H1 (cell line): ENCODE results near the gene ABHD4. TPM values are rescaled to one million over a fixed set of nuclear protein-coding genes. Genes with fewer than 3 reads are reported as not detected.

Experiments
- CTCF ChIA-PET: fragments of 300-600 bp; sonication (Branson Sonifier 250); formaldehyde crosslinking; loops from one replicate; lab custom pipeline; 2021; ENCODE audit not compliant: partially characterized antibody; lab: Charles Lee
- POLR2A ChIA-PET: fragments of 300-600 bp; sonication (Branson Sonifier 250); formaldehyde crosslinking; loops from one replicate; lab custom pipeline; 2021; ENCODE audit warnings: inconsistent platforms; ENCODE audit not compliant: partially characterized antibody; lab: Charles Lee
- DNase-seq, 2 experiments: peaks; one replicate each; pipeline versions ENCODE4 v3.0.0 to v3.0.0-alpha.2; 2010 to 2022; ENCODE audit warnings: low spot score in 2 of 2, low read depth in 1 of 2, mixed read lengths in 1 of 2
- FAIRE-seq: peaks from 2 replicates; lab custom pipeline; 2011; peaks lifted over from hg19 to GRCh38; lab: Jason Lieb, UNC
- H2AFZ ChIP-seq: 2 replicates; pipeline ENCODE4 v1.8.1; 2012; ENCODE audit warnings: low read length, inconsistent platforms
- H2AK5ac ChIP-seq: 2 replicates; pipeline ENCODE4 v1.6.1; 2013; ENCODE audit warnings: low read depth, low read length
- H2BK120ac ChIP-seq: replicated peaks from 2 replicates; pipeline ENCODE3; 2013; ENCODE audit warnings: low read depth, low read length, inconsistent platforms
- H2BK12ac ChIP-seq: 2 replicates; pipeline ENCODE4 v1.6.1; 2013; ENCODE audit warnings: low read depth, low read length
- H2BK15ac ChIP-seq: 2 replicates; pipeline ENCODE4 v1.6.1; 2013; ENCODE audit warnings: low read length
- H2BK20ac ChIP-seq: 2 replicates; pipeline ENCODE4 v1.6.1; 2013; ENCODE audit warnings: low read length
- H2BK5ac ChIP-seq: 2 replicates; pipeline ENCODE4 v1.6.1; 2013; ENCODE audit warnings: low read depth, low read length
- H3K14ac ChIP-seq: 2 replicates; pipeline ENCODE4 v1.6.1; 2013; ENCODE audit warnings: inconsistent platforms; ENCODE audit not compliant: insufficient read length
- H3K18ac ChIP-seq: 2 replicates; pipeline ENCODE4 v1.6.1; 2013; ENCODE audit warnings: low read length; ENCODE audit errors: extremely low read depth
- H3K23ac ChIP-seq: 2 replicates; pipeline ENCODE4 v1.6.1; 2013; ENCODE audit warnings: inconsistent platforms; ENCODE audit not compliant: insufficient read length
- H3K23me2 ChIP-seq: 2 replicates; pipeline ENCODE4 v1.6.1; 2013; ENCODE audit warnings: low read depth, low read length
- H3K27ac ChIP-seq: 2 replicates; pipeline ENCODE4 v1.6.1; 2011; ENCODE audit warnings: low read depth, low read length, inconsistent platforms
- H3K27me3 ChIP-seq, 4 experiments: replicated peaks in 1 of 4; 1 replicate in 1 of 4; 2 replicates in 3 of 4; pipeline versions ENCODE4 v1.6.1 to v1.8.1; 2011 to 2013; ENCODE audit warnings: low read length in 3 of 4, mild to moderate bottlenecking in 3 of 4, inconsistent platforms in 2 of 4, mixed read lengths in 2 of 4, moderate library complexity in 1 of 4; ENCODE audit not compliant: control insufficient read depth in 3 of 4, insufficient read depth in 3 of 4; ENCODE audit errors: extremely low read depth in 1 of 4
- H3K36me3 ChIP-seq, 4 experiments: 2 replicates each; pipeline versions ENCODE4 v1.6.1 to v1.8.1; 2011 to 2013; ENCODE audit warnings: mild to moderate bottlenecking in 4 of 4, low read length in 3 of 4, moderate library complexity in 2 of 4, control low read depth in 1 of 4, inconsistent platforms in 1 of 4; ENCODE audit not compliant: insufficient read depth in 4 of 4, control insufficient read depth in 2 of 4
- H3K4ac ChIP-seq: replicated peaks from 2 replicates; pipeline ENCODE3; 2013; ENCODE audit warnings: low read length, low read depth, mixed read lengths, inconsistent platforms; ENCODE audit not compliant: insufficient read length
- H3K4me1 ChIP-seq, 4 experiments: replicated peaks in 1 of 4; 1 replicate in 1 of 4; 2 replicates in 3 of 4; pipeline versions ENCODE4 v1.6.1 to v1.8.1; 2011 to 2013; ENCODE audit warnings: low read length in 3 of 4, inconsistent platforms in 2 of 4, mixed read lengths in 1 of 4; ENCODE audit not compliant: insufficient read depth in 4 of 4, control insufficient read depth in 3 of 4
- H3K4me2 ChIP-seq, 2 experiments: 2 replicates each; pipeline versions ENCODE4 v1.6.1 to v1.8.1; 2011 to 2013; ENCODE audit warnings: low read depth in 2 of 2, low read length in 2 of 2, control low read depth in 1 of 2, inconsistent platforms in 1 of 2, mild to moderate bottlenecking in 1 of 2; ENCODE audit not compliant: insufficient read depth in 1 of 2
- H3K4me3 ChIP-seq, 4 experiments: fragments of 200-600, 300-600 bp in 1 of 4; sonication (generic), shearing (Covaris generic), sonication (Bioruptor Twin) in 1 of 4; 2 replicates each; pipeline versions ENCODE4 v1.5.1 to v1.8.1; 2011 to 2016; ENCODE audit warnings: low read length in 4 of 4, low read depth in 3 of 4, control low read depth in 2 of 4, inconsistent platforms in 2 of 4, mild to moderate bottlenecking in 2 of 4, mixed read lengths in 1 of 4, moderate library complexity in 1 of 4; ENCODE audit not compliant: insufficient read depth in 2 of 4; ENCODE audit errors: extremely low read depth in 1 of 4
- H3K56ac ChIP-seq: replicated peaks from 2 replicates; pipeline ENCODE3; 2013; ENCODE audit warnings: low read depth, mild to moderate bottlenecking, mixed read lengths, low read length, inconsistent platforms; ENCODE audit not compliant: insufficient read length
- H3K79me1 ChIP-seq: 2 replicates; pipeline ENCODE4 v1.6.1; 2013; ENCODE audit warnings: low read depth, low read length, control low read depth
- H3K79me2 ChIP-seq, 2 experiments: 2 replicates each; pipeline versions ENCODE4 v1.6.1 to v1.8.1; 2012 to 2013; ENCODE audit warnings: low read length in 2 of 2, mild to moderate bottlenecking in 2 of 2, inconsistent platforms in 1 of 2; ENCODE audit not compliant: insufficient read depth in 2 of 2, control insufficient read depth in 1 of 2
- H3K9ac ChIP-seq, 4 experiments: replicated peaks in 1 of 4; 1 replicate in 1 of 4; 2 replicates in 3 of 4; pipeline versions ENCODE4 v1.6.1 to v1.8.1; 2011 to 2013; ENCODE audit warnings: low read depth in 3 of 4, low read length in 3 of 4, control low read depth in 2 of 4, mild to moderate bottlenecking in 2 of 4, moderate library complexity in 2 of 4, inconsistent platforms in 1 of 4; ENCODE audit errors: extremely low read depth in 1 of 4
- H3K9me3 ChIP-seq, 2 experiments: 2 replicates each; pipeline versions ENCODE4 v1.6.1 to v1.8.1; 2012 to 2013; ENCODE audit warnings: mild to moderate bottlenecking in 2 of 2, moderate library complexity in 2 of 2, control low read depth in 1 of 2, inconsistent platforms in 1 of 2, low read depth in 1 of 2, low read length in 1 of 2, mixed read lengths in 1 of 2; ENCODE audit not compliant: insufficient read depth in 2 of 2
- H4K20me1 ChIP-seq, 2 experiments: replicated peaks in 1 of 2; 2 replicates each; pipeline versions ENCODE3 to v1.8.1; 2011 to 2013; ENCODE audit warnings: inconsistent platforms in 2 of 2, low read length in 2 of 2, mild to moderate bottlenecking in 1 of 2; ENCODE audit not compliant: insufficient read depth in 2 of 2, control insufficient read depth in 1 of 2
- H4K5ac ChIP-seq: 2 replicates; pipeline ENCODE4 v1.6.1; 2013; ENCODE audit warnings: low read length, low read depth, mixed read lengths, inconsistent platforms; ENCODE audit not compliant: insufficient read length
- H4K8ac ChIP-seq: 2 replicates; pipeline ENCODE4 v1.8.0; 2013; ENCODE audit warnings: mild to moderate bottlenecking, moderate library complexity, low read length, inconsistent platforms; ENCODE audit not compliant: insufficient read depth; ENCODE audit errors: extremely low read depth
- H4K91ac ChIP-seq: replicated peaks from 2 replicates; pipeline ENCODE3; 2013; ENCODE audit warnings: low read length, mixed read lengths, inconsistent platforms; ENCODE audit not compliant: insufficient read length
- CEBPB ChIP-seq: IDR thresholded peaks from 2 replicates; pipeline ENCODE4 v1.6.1; 2012; ENCODE audit warnings: low read depth, low read length
- E2F6 ChIP-seq: IDR thresholded peaks from 2 replicates; pipeline ENCODE4 v1.6.1; 2012; ENCODE audit warnings: inconsistent platforms
- GTF2F1 ChIP-seq: IDR thresholded peaks from 2 replicates; pipeline ENCODE4 v1.6.1; 2012; ENCODE audit warnings: low read depth, low read length, improper control_type of control experiment, borderline replicate concordance
- HDAC6 ChIP-seq: IDR thresholded peaks from one replicate; pipeline ENCODE4 v1.7.1; 2012; ENCODE audit warnings: low read depth, mild to moderate bottlenecking, inconsistent platforms, low read length, moderate library complexity
- JUN ChIP-seq: IDR thresholded peaks from 2 replicates; pipeline ENCODE4 v1.6.1; 2011; ENCODE audit warnings: low read depth, mild to moderate bottlenecking, improper control_type of control experiment, low read length
- POLR2AphosphoS5 ChIP-seq: IDR thresholded peaks from 2 replicates; pipeline ENCODE4 v1.6.1; 2011; ENCODE audit warnings: low read depth, low read length
- RFX5 ChIP-seq: IDR thresholded peaks from 2 replicates; pipeline ENCODE4 v1.6.1; 2011; ENCODE audit warnings: low read depth, low read length, improper control_type of control experiment, borderline replicate concordance
- SUZ12 ChIP-seq: fragments of 200-600 bp; sonication (generic); IDR thresholded peaks from 2 replicates; pipeline ENCODE4 v1.6.1; 2012; ENCODE audit warnings: mild to moderate bottlenecking, inconsistent platforms, low read length, moderate library complexity, mixed read lengths
- YY1 ChIP-seq: IDR thresholded peaks from 2 replicates; pipeline ENCODE4 v1.6.1; 2011; ENCODE audit warnings: low read depth, mild to moderate bottlenecking, low read length
- whole genome bisulfite sequencing, 2 experiments: shearing (Covaris generic) in 1 of 2; methylation state at CpG; one replicate each; pipeline versions ENCODE4 v1.1.6 to v1.1.7; 2013 to 2015; ENCODE audit warnings: low lambda C conversion rate in 2 of 2, mixed read lengths in 2 of 2, inconsistent platforms in 1 of 2, low coverage in 1 of 2, missing lambda C conversion rate in 1 of 2; ENCODE audit not compliant: insufficient replicate concordance in 2 of 2, insufficient coverage in 1 of 2, insufficient read length in 1 of 2; ENCODE audit errors: extremely low coverage in 1 of 2, missing lambda C conversion rate in 1 of 2; 5-methylcytosine and 5-hydroxymethylcytosine counted together
- polyA plus RNA-seq, 7 experiments: library from polyadenylated mRNA; depleted of rRNA in 3 of 7; stranded (reverse) in 5 of 7; unstranded in 2 of 7; fragments of >200 nt in 5 of 7; fragments of 200-250 nt in 2 of 7; gene quantifications; 1 replicate in 5 of 7; 2 replicates in 1 of 7; 4 replicates in 1 of 7; pipeline versions ENCODE4 v1.2.1 to v1.2.3, GENCODE V29; 2011 to 2013; ENCODE audit warnings: missing spikeins in 2 of 7, mixed read lengths in 2 of 7
- total RNA-seq: library from RNA; stranded (reverse); fragmentation: NEBNext Ultra II Directional; extraction: Animal tissue kit (Norgen Biotek cat#: 25700); gene quantifications from 2 replicates; pipeline ENCODE4 v1.2.1, GENCODE V29; 2021

The ABHD4 gene
- total and polyA plus RNA-seq, 2 of the 8 experiments (the other 6 are each of a cell fraction or from before 2014, with no cell fraction given), result 32.4 to 42.9 TPM

GRCh38 chr14:22596354-22596879 lies 1.7 kb upstream of the ABHD4 start:
- Histone ChIP-seq H3K27ac (no peak overlapping the region), H2AFZ (no peak overlapping the region), H2BK15ac (no peak overlapping the region), H3K9ac (no peak overlapping the region), H4K8ac (no peak overlapping the region), H2BK12ac (no peak overlapping the region), H3K18ac (no peak overlapping the region), H4K5ac (no peak overlapping the region), H3K4me3 (no peak overlapping the region), H2BK5ac (no peak overlapping the region), H3K79me2 (peaks cover 3 to 17% of the 10 kb centered on the region in 2 experiments), H3K23ac (no peak overlapping the region), H4K20me1 (peaks cover 0 to 2% of the 10 kb centered on the region in 2 experiments), H2BK120ac (no peak overlapping the region), H3K36me3 (peaks cover 0 to under 1% (median 0%) of the 10 kb centered on the region in 4 experiments; a peak in 2 of 8 replicates), H2AK5ac (no peak overlapping the region), H3K23me2 (peaks cover 4% of the 10 kb centered on the region; the same call in 1 of the 2 replicates), H3K56ac (no peak overlapping the region), H4K91ac (no peak overlapping the region), H2BK20ac (no peak overlapping the region), H3K14ac (no peak overlapping the region), H3K79me1 (peaks cover under 1% of the 10 kb centered on the region; the same call in 1 of the 2 replicates), H3K4me2 (no peak overlapping the region; a peak in 1 of 4 replicates), H3K4me1 (peaks cover 2 to 10% (median 6%) of the 10 kb centered on the region in 4 experiments; a peak in 5 of 7 replicates), H3K27me3 (no peaks in the 10 kb centered on the region), H3K9me3 (no peaks in the 10 kb centered on the region), H3K4ac (no peak overlapping the region)
- TF ChIP-seq YY1, result no peak
- TF ChIP-seq RFX5, result no peak
- no peak for TF ChIP-seq HDAC6
- TF ChIP-seq CEBPB, result no peak
- TF ChIP-seq SUZ12, result no peak
- no peak for TF ChIP-seq GTF2F1
- no peak for TF ChIP-seq E2F6
- no peak for TF ChIP-seq POLR2AphosphoS5
- TF ChIP-seq JUN, result no peak
- POLR2A ChIA-PET, result no interaction called here
- 76% methylated on average over 3 of the region's 3 CpGs; no CpG with 5 or more reads in 1 of the 2 experiments for WGBS, 2 experiments
- DNase-seq (no peak), FAIRE-seq (no peak)
- CTCF ChIA-PET, result interaction anchor here (0.7 to 5.2 kb wide), 6 partner anchors 10 to 979 kb away, joined by 3 to 29 read pairs (median 3); no protein-coding TSS in a partner anchor
